C4-2B (cell line): ENCODE data around the gene GRK5.

Experiments
- CTCF ChIP-seq: fragments of 450-650 bp; conservative IDR thresholded peaks from 2 replicates; pipeline ENCODE4 v1.5.1; 2017; ENCODE audit warnings: mild to moderate bottlenecking
- ZFX ChIP-seq: fragments of 450-650 bp; IDR thresholded peaks from 2 replicates; pipeline ENCODE4 v1.6.1; 2017

- TF ChIP-seq CTCF (no peak), ZFX (no peak)
These were observed 17.8 kb downstream of the GRK5 start for GRCh38 chr10:119225083-119225658.
